ENCODE results near the gene SOST. TPM values are rescaled to one million over a fixed set of nuclear protein-coding genes. Genes with fewer than 3 reads are reported as not detected.
"Not testable (repeated sequence)": the region's sequence is repeated elsewhere in the genome, so short reads cannot be mapped to it uniquely, and the experiment has no call there.

SOST gene
- total RNA-seq, 4 donors from 2014 or later = not detected

DNA sequence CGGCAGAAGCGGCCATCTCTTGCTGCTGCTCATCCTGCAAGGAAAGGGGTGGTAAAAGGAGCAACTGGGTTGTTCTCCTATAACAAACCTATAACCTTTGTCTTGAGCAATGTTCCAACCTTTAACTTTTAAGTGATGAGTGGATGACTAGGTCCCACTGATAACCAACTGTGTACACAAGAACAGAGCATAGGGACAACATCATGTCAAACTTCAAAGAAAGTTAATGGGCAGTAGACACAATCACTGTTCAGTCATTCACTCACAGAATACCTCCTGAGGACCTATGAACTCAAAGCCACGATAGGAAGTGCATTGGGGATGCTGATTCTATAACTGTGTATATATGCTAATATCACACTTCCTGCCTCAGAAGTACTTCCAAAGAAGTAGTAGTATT lies 43.3 kb upstream of the SOST start:
- Histone ChIP-seq H3K9me3 (no peaks in the 10 kb centered on the region), H3K4me1 (no peaks in the 10 kb centered on the region), H3K27ac (no peak overlapping the region), H3K4me3 (no peak overlapping the region), H3K27me3 (peaks cover 9% of the 10 kb centered on the region), H3K36me3 (no peaks in the 10 kb centered on the region)
- 79% methylated on average over 3 of the region's 3 CpGs; no CpG with 5 or more reads in 1 of the 2 donors for WGBS, 2 donors (ENCODE audit: low coverage in 1 of 2)
- in situ Hi-C loops (cut with MboI; ENCODE audit: low pct_ligation_motif_present in 1 of 4, low pct_unique_long_range_greater_than_20kb in 1 of 4, low sequenced_read_pairs in 3 of 4) = no loop called here
- DNase-seq = no peak
- TF ChIP-seq, protein P1, sequence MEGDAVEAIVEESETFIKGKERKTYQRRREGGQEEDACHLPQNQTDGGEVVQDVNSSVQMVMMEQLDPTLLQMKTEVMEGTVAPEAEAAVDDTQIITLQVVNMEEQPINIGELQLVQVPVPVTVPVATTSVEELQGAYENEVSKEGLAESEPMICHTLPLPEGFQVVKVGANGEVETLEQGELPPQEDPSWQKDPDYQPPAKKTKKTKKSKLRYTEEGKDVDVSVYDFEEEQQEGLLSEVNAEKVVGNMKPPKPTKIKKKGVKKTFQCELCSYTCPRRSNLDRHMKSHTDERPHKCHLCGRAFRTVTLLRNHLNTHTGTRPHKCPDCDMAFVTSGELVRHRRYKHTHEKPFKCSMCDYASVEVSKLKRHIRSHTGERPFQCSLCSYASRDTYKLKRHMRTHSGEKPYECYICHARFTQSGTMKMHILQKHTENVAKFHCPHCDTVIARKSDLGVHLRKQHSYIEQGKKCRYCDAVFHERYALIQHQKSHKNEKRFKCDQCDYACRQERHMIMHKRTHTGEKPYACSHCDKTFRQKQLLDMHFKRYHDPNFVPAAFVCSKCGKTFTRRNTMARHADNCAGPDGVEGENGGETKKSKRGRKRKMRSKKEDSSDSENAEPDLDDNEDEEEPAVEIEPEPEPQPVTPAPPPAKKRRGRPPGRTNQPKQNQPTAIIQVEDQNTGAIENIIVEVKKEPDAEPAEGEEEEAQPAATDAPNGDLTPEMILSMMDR (IDR thresholded peaks at IDR 0.05) = no peak
- TF ChIP-seq POLR2A (IDR thresholded peaks at IDR 0.05) (no peak), EP300 (IDR thresholded peaks at IDR 0.05; ENCODE audit: low read depth) (no peak), POLR2AphosphoS5 (IDR thresholded peaks at IDR 0.05) (no peak)
- intact Hi-C loops (cut with DNase I; ENCODE audit: low total_unique reads) = no loop called here

DNA sequence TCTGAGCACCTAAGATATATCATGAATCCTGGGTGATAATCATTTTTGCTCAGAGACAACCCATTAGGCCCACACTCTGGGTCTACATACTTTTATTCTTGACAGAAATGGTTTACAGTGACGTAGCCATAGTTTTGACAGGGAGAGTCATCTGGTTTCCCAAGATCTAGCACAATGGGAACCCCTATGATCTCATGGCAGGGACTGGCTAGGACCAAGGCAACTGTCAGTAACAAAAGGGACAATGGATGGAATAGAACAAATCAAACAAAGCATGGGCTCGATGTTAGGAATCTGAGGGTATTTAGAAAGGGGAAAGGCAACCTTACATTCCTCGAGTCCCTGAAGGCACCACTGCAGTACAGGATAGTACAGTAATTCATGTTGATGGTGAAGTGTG lies 42.1 kb upstream of the SOST start:
- Histone ChIP-seq H3K36me3 (no peaks in the 10 kb centered on the region), H3K4me3 (no peak overlapping the region), H3K27me3 (peaks cover 9% of the 10 kb centered on the region), H3K27ac (no peak overlapping the region), H3K4me1 (no peaks in the 10 kb centered on the region), H3K9me3 (no peaks in the 10 kb centered on the region)
- WGBS, 2 donors (ENCODE audit: low coverage in 1 of 2) = 76 to 88% methylated on average over 3 of the region's 3 CpGs
- TF ChIP-seq EP300 (IDR thresholded peaks at IDR 0.05; ENCODE audit: low read depth) (no peak), POLR2AphosphoS5 (IDR thresholded peaks at IDR 0.05) (no peak), POLR2A (IDR thresholded peaks at IDR 0.05) (no peak)
- TF ChIP-seq, protein P1 (IDR thresholded peaks at IDR 0.05) = no peak
- no peak for DNase-seq
- intact Hi-C loops (cut with DNase I; ENCODE audit: low total_unique reads) (no loop called here), in situ Hi-C loops (cut with MboI; ENCODE audit: low pct_ligation_motif_present in 1 of 4, low pct_unique_long_range_greater_than_20kb in 1 of 4, low sequenced_read_pairs in 3 of 4) (no loop called here)

- 57 to 88% methylated on average over 1 to 2 of the region's 2 CpGs for WGBS, 2 donors (ENCODE audit: low coverage in 1 of 2)
- in situ Hi-C loops (cut with MboI; ENCODE audit: low pct_ligation_motif_present in 1 of 4, low pct_unique_long_range_greater_than_20kb in 1 of 4, low sequenced_read_pairs in 3 of 4) = no loop called here
- H3K27ac ChIP-seq = no peak overlapping the region
Observed at GRCh38 chr17:43799047-43799446, 40.5 kb upstream of the SOST start.

GRCh38 chr17:43798024-43798423 lies 39.4 kb upstream of the SOST start:
- DNase-seq = peak; percentile 43
- H3K4me1 ChIP-seq; intact Hi-C loops (cut with DNase I; ENCODE audit: low total_unique reads); H3K9me3 ChIP-seq; H3K36me3 ChIP-seq; H3K27ac ChIP-seq; H3K4me3 ChIP-seq; in situ Hi-C loops (cut with MboI; ENCODE audit: low pct_ligation_motif_present in 1 of 4, low pct_unique_long_range_greater_than_20kb in 1 of 4, low sequenced_read_pairs in 3 of 4); H3K27me3 ChIP-seq: not testable (repeated sequence)
- WGBS, 2 donors (ENCODE audit: low coverage in 1 of 2) = 76 to 90% methylated on average over 2 to 8 of the region's 9 CpGs

More at GRCh38 chr17:43799047-43799446, 40.5 kb upstream of the SOST start:
- no peaks in the 10 kb centered on the region for H3K36me3 ChIP-seq
- intact Hi-C loops (cut with DNase I; ENCODE audit: low total_unique reads) = no loop called here
- DNase-seq = no peak
- H3K9me3 ChIP-seq = no peaks in the 10 kb centered on the region
- H3K4me1 ChIP-seq = no peaks in the 10 kb centered on the region
- H3K27me3 ChIP-seq = peaks cover 9% of the 10 kb centered on the region
- no peak overlapping the region for H3K4me3 ChIP-seq
- TF ChIP-seq POLR2AphosphoS5 (IDR thresholded peaks at IDR 0.05) (no peak), EP300 (IDR thresholded peaks at IDR 0.05; ENCODE audit: low read depth) (no peak)

DNA sequence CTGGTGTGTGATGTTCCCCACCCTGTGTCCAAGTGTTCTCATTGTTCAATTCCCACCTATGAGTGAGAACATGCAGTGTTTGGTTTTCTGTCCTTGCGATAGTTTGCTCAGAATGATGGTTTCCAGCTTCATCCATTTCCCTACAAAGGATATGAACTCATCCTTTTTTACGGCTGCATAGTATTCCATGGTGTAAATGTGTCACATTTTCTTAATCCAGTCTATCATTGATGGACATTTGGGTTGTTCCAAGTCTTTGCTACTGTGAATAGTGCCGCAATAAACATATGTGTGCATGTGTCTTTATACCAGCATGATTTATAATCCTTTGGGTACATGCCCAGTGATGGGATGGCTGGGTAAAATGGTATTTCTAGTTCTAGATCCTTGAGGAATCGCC lies 34.1 kb upstream of the SOST start:
- H3K4me3 ChIP-seq; H3K27ac ChIP-seq; in situ Hi-C loops (cut with MboI; ENCODE audit: low pct_ligation_motif_present in 1 of 4, low pct_unique_long_range_greater_than_20kb in 1 of 4, low sequenced_read_pairs in 3 of 4); H3K9me3 ChIP-seq; DNase-seq; H3K4me1 ChIP-seq; intact Hi-C loops (cut with DNase I; ENCODE audit: low total_unique reads); H3K36me3 ChIP-seq; H3K27me3 ChIP-seq: not testable (repeated sequence)
- WGBS, 2 donors (ENCODE audit: low coverage in 1 of 2) = 57 to 91% methylated on average over 1 to 4 of the region's 4 CpGs

DNA sequence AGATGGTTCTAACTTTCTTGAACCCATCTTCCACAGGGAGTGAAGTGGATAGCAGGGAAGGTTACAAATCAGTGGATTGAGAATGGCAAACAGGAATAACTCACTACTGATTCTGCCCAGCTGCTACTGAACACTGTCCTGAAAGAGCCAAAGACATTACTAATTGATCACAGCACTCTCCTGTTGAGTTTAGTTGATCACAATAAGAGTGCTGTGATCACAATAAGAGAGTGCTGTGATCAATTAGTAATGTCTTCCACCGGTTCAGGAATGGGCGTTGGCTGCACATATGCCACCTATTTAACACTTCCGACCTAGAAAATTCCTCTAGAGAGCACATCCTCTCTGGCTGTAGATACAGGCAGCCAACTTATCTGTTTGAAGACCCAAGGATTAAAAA lies 33.0 kb upstream of the SOST start:
- no peak for DNase-seq
- H3K27ac ChIP-seq = no peak overlapping the region
- no peaks in the 10 kb centered on the region for H3K9me3 ChIP-seq
- WGBS, 2 donors (ENCODE audit: low coverage in 1 of 2) = 15 to 20% methylated on average over 1 to 3 of the region's 3 CpGs
- intact Hi-C loops (cut with DNase I; ENCODE audit: low total_unique reads) (no loop called here), in situ Hi-C loops (cut with MboI; ENCODE audit: low pct_ligation_motif_present in 1 of 4, low pct_unique_long_range_greater_than_20kb in 1 of 4, low sequenced_read_pairs in 3 of 4) (no loop called here)
- H3K27me3 ChIP-seq = no peaks in the 10 kb centered on the region
- TF ChIP-seq POLR2AphosphoS5 (IDR thresholded peaks at IDR 0.05) (no peak), EP300 (IDR thresholded peaks at IDR 0.05; ENCODE audit: low read depth) (no peak), POLR2A (IDR thresholded peaks at IDR 0.05) (no peak)
- TF ChIP-seq, protein P1 (IDR thresholded peaks at IDR 0.05) = no peak
- no peaks in the 10 kb centered on the region for H3K36me3 ChIP-seq
- H3K4me1 ChIP-seq = peaks cover 0 to 8% (median 0%) of the 10 kb centered on the region in 4 donors
- H3K4me3 ChIP-seq = no peak overlapping the region
